GM19455 (cell line): ENCODE data around the gene VWA5B1.

ENCODE experiments used
- ATAC-seq: cut with Tn5 transposase; IDR thresholded peaks from one replicate; pipeline ENCODE4 v1.9.1; 2021; ENCODE audit not compliant: unreplicated experiment

VWA5B1 gene

GRCh38 chr1:20382711-20383110, 92.0 kb downstream of the VWA5B1 start:
- ATAC-seq = no peak

- ATAC-seq = no peak
Measured at GRCh38 chr1:20383631-20384030, 93.0 kb downstream of the VWA5B1 start.

DNA sequence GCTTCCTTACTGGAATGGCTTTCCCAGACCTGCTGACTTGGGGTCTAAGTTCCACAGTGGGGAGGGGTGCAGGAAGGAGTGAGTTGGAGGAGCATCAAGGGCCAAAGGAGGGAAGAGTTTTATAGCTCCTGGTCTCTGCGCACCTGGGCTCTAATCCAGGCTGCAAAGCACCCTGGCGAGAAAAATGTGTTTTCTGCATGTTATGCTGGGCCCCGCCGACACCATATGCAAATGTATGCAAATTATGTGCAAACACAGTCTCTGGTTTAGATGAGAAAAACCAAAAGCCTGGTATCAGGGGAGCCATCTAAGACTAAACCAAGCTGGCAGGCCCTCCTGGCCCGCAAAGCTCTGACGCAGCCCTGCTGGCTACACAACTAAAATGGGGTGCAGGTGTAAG, 95.0 kb downstream of the VWA5B1 start:
- ATAC-seq = no peak

DNA sequence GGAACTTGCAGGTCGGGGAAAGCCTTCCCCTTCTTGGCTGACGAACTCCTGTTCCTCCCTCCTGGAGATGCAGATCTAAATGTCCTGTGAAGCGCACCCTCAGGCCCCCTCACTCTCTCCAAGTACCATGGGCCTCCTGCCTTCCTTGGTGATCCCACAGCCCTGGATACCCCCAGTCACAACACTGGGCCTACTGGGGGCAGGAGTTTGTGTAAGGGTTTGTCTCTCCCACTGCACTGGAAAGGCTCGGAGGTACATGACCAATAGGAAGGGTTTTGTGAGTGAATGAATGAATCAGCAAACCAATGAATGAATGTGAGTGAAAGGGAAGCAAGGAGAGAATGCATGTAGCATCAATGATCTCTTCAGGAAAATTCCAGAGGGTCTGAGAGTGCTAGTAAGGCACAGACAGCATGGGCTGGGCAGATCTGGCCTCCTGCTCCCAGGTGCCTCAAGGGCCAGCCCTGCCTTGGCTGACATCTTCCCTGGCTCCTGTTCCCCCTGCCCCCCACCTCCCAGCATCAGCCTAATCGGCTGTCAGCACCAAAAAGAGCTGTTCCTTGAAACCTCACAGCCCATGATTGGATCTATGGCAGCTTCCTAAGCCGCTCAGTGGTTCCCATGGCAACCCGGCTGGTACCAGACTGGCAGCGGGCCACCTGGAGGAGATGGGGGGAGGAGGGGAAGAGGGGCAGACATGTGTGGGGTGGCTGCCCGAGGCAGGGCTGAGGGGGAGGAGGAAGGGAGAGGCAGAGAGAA, 95.8 kb downstream of the VWA5B1 start:
- ATAC-seq = no peak

GRCh38 chr1:20389571-20389970, 98.9 kb downstream of the VWA5B1 start:
- no peak for ATAC-seq

DNA sequence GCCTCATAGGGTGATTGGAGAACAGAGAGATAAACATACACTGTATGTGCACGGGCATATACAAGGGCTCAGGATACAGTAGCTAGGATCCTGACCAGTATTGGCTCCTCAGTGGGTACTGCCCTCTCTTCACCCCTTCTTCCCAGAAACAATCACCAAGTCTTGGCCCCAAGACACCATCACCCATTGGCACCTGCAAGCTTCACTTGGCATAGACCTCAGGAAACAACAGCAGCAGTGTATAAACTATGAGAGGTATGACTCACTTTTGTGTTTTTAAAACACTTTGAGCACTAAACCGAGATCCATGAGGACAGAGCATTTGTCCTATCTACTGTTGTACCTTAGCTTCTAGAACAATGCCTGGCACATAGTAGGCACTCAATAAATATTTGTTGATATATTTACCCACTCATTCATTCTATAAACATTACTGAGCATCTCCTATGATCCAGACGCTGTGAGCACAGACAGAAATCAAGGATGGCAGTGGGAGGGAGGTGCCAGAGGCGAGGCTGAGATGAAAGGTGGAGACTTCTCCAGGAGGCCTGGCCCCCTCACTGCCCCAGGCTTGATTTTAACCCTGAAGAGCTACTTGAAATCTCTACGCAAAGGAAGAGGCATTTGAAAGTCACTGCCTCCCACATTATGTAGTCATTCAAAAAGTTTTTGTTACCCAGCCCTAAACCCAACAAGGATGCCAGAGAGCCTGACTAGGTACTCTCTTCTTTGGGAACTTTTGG, 100.1 kb downstream of the VWA5B1 start:
- no peak for ATAC-seq

GRCh38 chr1:20395255-20395654, 104.6 kb downstream of the VWA5B1 start:
- no peak for ATAC-seq

GRCh38 chr1:20398744-20399143, 108.1 kb downstream of the VWA5B1 start:
- ATAC-seq = no peak

GRCh38 chr1:20399196-20399595, 108.5 kb downstream of the VWA5B1 start:
- ATAC-seq = no peak

DNA sequence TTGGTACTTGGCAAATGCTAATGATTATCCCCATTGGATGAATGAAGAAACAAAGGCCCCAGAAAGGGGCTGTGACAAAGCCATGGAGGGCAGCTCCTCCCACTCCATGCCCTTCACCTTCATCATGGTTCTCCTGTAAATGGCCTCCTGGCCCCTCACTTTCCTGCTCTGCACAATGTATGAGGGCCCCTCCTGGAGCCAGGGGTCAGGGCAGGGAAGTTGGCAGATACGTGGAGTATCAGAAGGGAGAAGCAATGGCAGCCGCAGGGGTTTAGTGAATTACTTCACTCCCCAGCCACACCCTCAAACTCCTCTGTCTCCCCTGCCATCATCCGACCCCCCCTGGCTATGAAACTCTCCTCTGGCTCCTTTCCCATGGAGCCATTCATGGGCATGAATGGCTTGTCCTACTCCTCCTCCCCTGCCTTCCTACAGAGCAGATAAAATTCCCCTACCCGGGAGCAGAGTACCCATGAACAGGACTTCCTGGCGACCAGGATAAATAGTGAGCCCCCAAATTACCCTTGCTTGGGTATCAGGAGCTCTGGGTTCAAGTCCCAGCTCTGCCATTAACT, 109.0 kb downstream of the VWA5B1 start:
- no peak for ATAC-seq

GRCh38 chr1:20400341-20401177, 109.9 kb downstream of the VWA5B1 start:
- no peak for ATAC-seq

DNA sequence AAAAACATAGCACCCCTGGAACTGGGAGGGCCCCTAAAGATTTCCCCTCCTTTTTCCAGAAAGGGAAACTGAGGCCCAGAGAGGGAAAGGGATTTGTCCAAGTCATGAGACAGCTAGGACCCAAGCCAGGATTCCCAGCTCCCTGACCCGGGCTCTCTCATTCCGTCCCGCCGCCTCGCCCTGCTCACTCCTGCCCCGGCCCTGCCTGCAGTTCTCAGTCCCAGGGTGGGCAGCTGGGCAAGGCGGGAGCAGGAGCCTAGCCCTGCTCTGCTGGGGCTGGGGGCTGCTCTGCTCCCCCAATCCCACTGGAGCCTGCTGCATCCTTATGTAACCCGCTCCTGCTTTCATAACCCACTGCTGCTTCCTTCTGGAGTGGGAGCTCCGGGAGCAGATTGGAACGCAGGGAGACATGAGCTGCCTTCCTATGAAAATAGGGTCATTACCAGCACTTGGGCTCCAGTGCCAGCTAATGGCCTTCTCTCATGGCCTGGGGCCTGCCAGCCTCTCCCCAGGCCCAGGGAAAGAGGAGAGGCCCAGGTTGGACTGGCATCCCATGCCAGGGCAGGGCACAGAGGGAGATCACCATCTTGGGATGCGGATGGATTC, 110.8 kb downstream of the VWA5B1 start:
- ATAC-seq = no peak

DNA sequence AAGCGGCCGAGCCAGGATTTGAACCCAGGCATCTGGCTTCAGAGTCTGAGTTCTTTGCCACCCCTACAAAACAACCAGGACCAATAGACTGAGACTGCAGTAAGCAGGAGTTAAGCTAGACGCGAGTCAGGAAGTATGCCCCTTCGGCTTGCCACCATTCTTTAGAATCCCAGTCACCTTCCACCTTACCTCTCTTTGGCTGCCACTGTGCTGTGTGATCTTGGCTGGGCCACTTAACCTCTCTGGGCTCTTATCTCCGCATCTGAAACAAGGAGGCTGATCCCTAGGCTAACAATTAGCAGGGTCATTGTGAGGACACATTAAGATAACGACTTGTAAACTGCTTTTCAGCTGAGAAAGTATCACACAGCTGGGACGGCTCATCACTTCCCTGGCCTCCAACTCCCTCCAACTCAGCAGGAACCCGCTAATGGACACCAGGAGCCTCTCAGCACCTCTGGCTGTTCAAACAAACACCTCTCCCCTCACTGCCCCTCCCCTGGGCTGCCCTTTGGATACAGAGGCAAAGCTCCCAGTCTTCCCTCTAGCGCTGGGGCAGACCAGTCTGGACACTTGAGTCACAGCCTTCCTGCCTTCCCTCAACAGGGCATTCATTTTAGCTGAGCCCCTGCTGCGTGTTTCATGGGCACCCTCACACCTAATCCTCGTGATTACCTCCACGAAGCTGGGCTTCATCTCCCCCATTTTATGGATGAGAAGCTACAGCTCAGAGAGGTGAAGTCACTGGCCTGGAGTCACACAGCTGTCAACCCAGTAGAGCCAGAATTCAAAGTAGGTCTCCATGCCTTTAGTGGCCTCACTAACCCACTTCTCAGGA, 112.1 kb downstream of the VWA5B1 start:
- no peak for ATAC-seq

DNA sequence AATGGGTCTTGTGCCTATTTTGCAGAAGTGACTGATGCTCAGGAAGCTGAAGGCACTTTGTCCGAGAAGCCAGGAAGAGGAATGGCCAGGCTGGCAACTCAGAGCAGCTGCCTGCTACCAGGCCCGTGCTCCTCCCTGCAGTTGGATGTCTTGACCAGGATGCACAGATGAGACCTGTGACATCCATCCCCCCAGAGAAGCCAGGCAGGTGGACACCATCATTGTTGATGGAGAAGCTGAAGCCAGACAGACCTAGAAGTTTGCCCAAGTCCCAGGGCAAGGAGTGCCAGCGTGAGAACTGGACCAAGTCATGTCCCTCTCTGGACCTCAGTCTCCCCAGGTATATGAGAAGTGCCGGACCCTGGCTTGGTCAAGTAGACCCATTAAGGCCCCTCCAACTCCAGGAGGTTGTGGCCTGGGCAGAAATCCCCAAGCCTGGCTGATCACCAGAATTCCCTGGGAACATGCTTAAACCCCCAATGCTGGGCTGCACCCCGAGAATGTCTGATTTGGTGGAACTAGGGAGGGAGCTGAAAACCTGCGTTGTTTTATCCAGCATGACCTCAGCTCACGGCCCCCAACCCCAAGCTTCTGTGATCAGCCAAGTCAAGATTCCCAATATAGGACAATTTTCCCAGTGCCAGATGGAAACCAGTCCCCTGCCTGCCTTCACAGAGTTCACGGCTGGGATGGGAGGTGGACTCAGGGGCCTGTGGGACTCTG, 112.9 kb downstream of the VWA5B1 start:
- ATAC-seq = no peak

DNA sequence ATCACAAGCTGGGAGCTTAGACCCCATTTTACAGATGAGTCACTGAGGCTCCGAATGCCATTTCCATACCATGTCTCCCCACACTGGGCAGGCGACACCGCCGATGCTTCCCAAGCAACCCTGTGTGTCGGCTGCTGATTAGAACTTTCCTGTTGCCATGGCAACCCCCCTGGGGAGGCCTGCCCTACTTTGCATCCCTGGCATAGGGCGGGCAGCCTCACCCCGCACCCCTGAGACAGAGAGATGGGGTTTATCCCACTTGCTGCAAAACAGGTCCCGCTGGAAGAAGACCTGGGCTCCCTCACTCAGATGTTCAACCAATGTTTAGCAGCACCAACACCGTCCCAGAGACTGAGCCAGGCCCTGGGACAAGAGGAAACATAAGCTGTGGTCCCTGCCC, 113.8 kb downstream of the VWA5B1 start:
- ATAC-seq = no peak
